Chondrocyte (in vitro differentiated cells): ENCODE data around the gene HSPG2. TPM values are rescaled to one million over a fixed set of nuclear protein-coding genes. Genes with fewer than 3 reads are reported as not detected.

ENCODE experiments used
- DNase-seq: peaks from one replicate; pipeline ENCODE4 v3.0.0; 2021; ENCODE audit warnings: mixed read lengths, low spot score
- H3K27ac Mint-ChIP-seq: one replicate; pipeline ENCODE4 v1.8.0; 2021; ENCODE audit warnings: mild to moderate bottlenecking, moderate library complexity, mixed read lengths; ENCODE audit not compliant: unreplicated experiment
- H3K27me3 Mint-ChIP-seq: 2 replicates; pipeline ENCODE4 v1.8.0; 2021; ENCODE audit warnings: low read depth, mixed read lengths
- H3K36me3 Mint-ChIP-seq: 2 replicates; pipeline ENCODE4 v1.8.0; 2021; ENCODE audit warnings: low read depth, mixed read lengths
- H3K4me1 Mint-ChIP-seq: 2 replicates; pipeline ENCODE4 v1.8.0; 2021; ENCODE audit warnings: low read depth, mild to moderate bottlenecking, mixed read lengths
- H3K4me3 Mint-ChIP-seq: one replicate; pipeline ENCODE4 v1.8.0; 2021; ENCODE audit warnings: mild to moderate bottlenecking, moderate library complexity, mixed read lengths; ENCODE audit not compliant: unreplicated experiment
- H3K9me3 Mint-ChIP-seq: 2 replicates; pipeline ENCODE4 v1.8.0; 2021; ENCODE audit warnings: low read depth, mixed read lengths
- CTCF ChIP-seq: fragments of 200-600 bp; sonication (generic); IDR thresholded peaks from 2 replicates; pipeline ENCODE4 v1.5.0; 2021; ENCODE audit warnings: antibody characterized with exemption, mild to moderate bottlenecking, moderate library complexity
- total RNA-seq: library from RNA; stranded (reverse); gene quantifications from 3 replicates; pipeline ENCODE4 v1.2.1, GENCODE V29; 2021

Gene HSPG2
- total RNA-seq, 1 donor from 2014 or later = 481 TPM

GRCh38 chr1:21811875-21812305 is 125.2 kb downstream of the HSPG2 start, which contains the start of gene LDLRAD2:
LDLRAD2 (plus strand) TSS chr1:21812265; CDS start chr1:21812452, 187 bp downstream.
- Mint-ChIP-seq H3K27ac (no peak within 1 kb of the TSS), H3K4me1 (peaks cover 5% of the 10 kb centered on the region), H3K4me3 (no peak within 1 kb of the TSS), H3K36me3 (peaks cover 5% of the 10 kb centered on the region), H3K27me3 (peaks cover 3% of the 10 kb centered on the region), H3K9me3 (no peaks in the 10 kb centered on the region)
- DNase-seq = no peak
- TF ChIP-seq CTCF = no peak

GRCh38 chr1:21804536-21804935 is 132.6 kb downstream of the HSPG2 start:
- TF ChIP-seq CTCF = no peak
- Mint-ChIP-seq H3K9me3 (no peaks in the 10 kb centered on the region), H3K36me3 (no peaks in the 10 kb centered on the region), H3K27ac (no peak overlapping the region), H3K4me1 (no peaks in the 10 kb centered on the region), H3K4me3 (no peak overlapping the region), H3K27me3 (no peaks in the 10 kb centered on the region)
- DNase-seq = no peak

GRCh38 chr1:21801100-21801499 is 136.0 kb downstream of the HSPG2 start:
- no peak for DNase-seq
- H3K27ac Mint-ChIP-seq = no peak overlapping the region
- no peaks in the 10 kb centered on the region for H3K4me1 Mint-ChIP-seq

GRCh38 chr1:21799730-21800129 is 137.4 kb downstream of the HSPG2 start:
- H3K36me3 Mint-ChIP-seq = no peaks in the 10 kb centered on the region
- DNase-seq = no peak
- H3K4me3 Mint-ChIP-seq = no peak overlapping the region
- H3K27ac Mint-ChIP-seq = no peak overlapping the region
- TF ChIP-seq CTCF = no peak
- no peaks in the 10 kb centered on the region for H3K27me3 Mint-ChIP-seq
- no peaks in the 10 kb centered on the region for H3K9me3 Mint-ChIP-seq
- H3K4me1 Mint-ChIP-seq = no peaks in the 10 kb centered on the region

More at GRCh38 chr1:21801100-21801499, 136.0 kb downstream of the HSPG2 start:
- Mint-ChIP-seq H3K27me3 (no peaks in the 10 kb centered on the region), H3K36me3 (no peaks in the 10 kb centered on the region), H3K9me3 (no peaks in the 10 kb centered on the region), H3K4me3 (no peak overlapping the region)
- TF ChIP-seq CTCF = no peak

GRCh38 chr1:21795075-21795474 is 142.0 kb downstream of the HSPG2 start:
- H3K4me1 Mint-ChIP-seq = no peaks in the 10 kb centered on the region

More at GRCh38 chr1:21795075-21795474, 142.0 kb downstream of the HSPG2 start:
- Mint-ChIP-seq H3K27ac (no peak overlapping the region), H3K27me3 (no peaks in the 10 kb centered on the region), H3K36me3 (no peaks in the 10 kb centered on the region), H3K4me3 (no peak overlapping the region), H3K9me3 (no peaks in the 10 kb centered on the region)
- TF ChIP-seq CTCF = no peak
- DNase-seq = no peak
